PFSK-1 (cell line): ENCODE measurements around the gene FUBP3.

Source experiments
- FOXP2 ChIP-seq: optimal IDR thresholded peaks from 2 replicates; pipeline ENCODE3; 2011; ENCODE audit warnings: borderline replicate concordance, control low read depth, inconsistent platforms; ENCODE audit not compliant: insufficient read depth; ENCODE audit errors: extremely low read length, extremely low read depth
- POLR2AphosphoS5 ChIP-seq: IDR thresholded peaks from 2 replicates; pipeline ENCODE4 v1.6.1; 2012; ENCODE audit warnings: low read depth, mild to moderate bottlenecking, control low read depth, low read length, moderate library complexity
- REST ChIP-seq, 2 experiments: IDR thresholded peaks; 2 replicates each; pipeline versions ENCODE4 v1.6.1 to v1.8.0; 2011 to 2012; ENCODE audit warnings: low read depth in 2 of 2, low read length in 2 of 2, control low read depth in 1 of 2, inconsistent platforms in 1 of 2, mild to moderate bottlenecking in 1 of 2, moderate library complexity in 1 of 2; ENCODE audit not compliant: insufficient read depth in 1 of 2
- SIN3A ChIP-seq: IDR thresholded peaks from 2 replicates; pipeline ENCODE4 v1.6.1; 2012; ENCODE audit warnings: mild to moderate bottlenecking, low read length, moderate library complexity, borderline replicate concordance; ENCODE audit not compliant: insufficient read depth
- TAF1 ChIP-seq: IDR thresholded peaks from 2 replicates; pipeline ENCODE4 v1.6.1; 2012; ENCODE audit warnings: low read length, control low read depth, borderline replicate concordance; ENCODE audit not compliant: insufficient read depth

DNA sequence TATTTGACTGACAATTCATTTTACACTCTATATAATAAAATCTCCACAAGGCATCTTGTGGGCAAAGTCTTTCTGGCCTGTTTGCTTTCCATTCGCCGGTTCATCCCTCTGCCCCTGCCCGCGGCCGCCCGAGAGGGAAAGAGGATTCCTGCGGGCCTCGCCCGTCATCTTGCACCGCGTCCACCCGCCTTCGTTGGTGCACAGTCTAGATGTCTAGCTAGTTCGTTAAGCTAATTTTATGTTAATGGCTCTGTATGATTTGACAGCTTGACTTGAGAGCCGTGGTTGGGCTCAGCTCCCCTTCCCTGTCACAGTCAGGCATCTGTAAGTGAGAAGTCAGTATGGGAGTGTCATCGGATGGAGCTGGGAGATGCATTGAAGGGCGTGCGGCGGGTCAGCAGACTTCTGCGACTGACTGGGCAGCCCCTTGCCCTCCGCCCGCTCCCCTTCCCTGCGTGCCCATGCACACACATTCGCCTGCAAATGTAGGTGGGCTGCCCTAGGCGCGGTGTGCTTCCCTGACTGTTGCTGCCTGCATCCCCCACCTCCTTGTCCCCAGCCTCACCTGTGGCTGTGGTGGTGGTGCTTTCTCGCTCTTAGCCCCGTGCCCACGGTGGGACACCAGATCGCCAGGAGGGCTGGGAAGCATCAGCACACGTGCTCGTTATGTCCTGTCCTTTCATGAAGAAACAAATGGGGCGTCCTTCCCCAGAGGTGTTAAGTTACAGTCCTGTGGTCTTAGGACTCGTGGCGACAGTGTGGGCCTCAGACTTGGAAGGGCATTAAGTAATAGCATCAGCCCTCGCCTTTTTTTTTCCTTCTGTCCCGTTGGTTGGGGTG, 59.1 kb downstream of the FUBP3 start:
- TF ChIP-seq SIN3A (no peak), POLR2AphosphoS5 (no peak), TAF1 (no peak), REST (IDR thresholded peaks at IDR 0.05; ENCODE audit: insufficient read depth in 1 of 2, low read depth in 2 of 2, low read length in 2 of 2) (no peak), FOXP2 (no peak)
